Stromal cell of bone marrow (primary cell): ENCODE data around the gene ACSL5.
"Not testable (repeated sequence)": the region's sequence is repeated elsewhere in the genome, so short reads cannot be mapped to it uniquely, and the experiment has no call there.

Source experiments
- DNase-seq: peaks from one replicate; pipeline ENCODE4 v3.0.0-alpha.2; 2012; ENCODE audit warnings: low read depth

ACSL5 gene

DNA sequence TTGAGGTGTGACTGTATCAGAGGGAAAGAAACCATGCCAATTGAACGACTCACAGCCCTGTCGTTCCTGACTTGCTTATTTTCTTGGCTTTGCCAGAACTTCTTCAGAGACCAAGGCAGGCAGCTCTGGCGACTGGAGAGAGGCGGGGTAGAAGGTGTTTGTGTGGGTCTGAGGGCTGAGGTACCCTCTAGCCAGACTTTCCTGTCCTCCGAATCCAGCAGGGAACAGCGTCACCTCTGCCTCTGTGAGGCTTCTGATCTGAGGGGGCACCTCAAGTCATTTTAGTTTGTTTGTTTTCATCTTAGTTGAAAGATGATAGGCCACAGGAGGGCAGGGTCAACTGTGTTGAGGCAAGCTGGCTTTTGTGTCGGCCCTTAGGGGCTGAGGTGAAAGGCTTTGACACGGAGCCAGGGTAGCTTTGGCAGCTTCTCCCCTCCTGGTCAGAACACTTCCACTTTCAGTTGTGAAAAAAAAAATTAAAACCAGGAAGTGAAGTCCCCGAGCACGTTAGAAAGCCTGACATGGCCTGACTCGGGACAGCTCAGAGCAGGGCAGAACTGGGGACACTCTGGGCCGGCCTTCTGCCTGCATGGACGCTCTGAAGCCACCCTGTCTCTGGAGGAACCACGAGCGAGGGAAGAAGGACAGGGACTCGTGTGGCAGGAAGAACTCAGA lies 1.9 kb downstream of the ACSL5 start:
- DNase-seq, result no peak

DNA sequence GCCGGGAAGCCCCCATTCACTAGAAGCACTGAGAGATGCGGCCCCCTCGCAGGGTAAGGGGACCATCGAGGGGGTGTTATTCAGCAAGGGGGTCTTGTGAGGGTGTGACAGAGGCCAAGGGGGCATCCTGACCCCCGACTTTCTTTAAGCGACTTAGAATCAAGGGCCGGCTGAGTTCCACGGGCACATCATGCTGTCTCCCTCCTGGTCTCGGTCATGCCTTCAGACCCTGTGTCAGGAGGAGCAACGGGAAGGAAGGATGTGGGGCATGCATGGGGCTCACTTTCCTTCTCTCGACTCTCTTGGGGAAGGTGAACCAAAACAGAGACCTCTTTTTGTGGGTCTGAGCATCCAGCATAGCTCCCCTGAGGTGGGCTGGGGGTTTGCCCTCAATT lies 2.5 kb downstream of the ACSL5 start:
- DNase-seq, result no peak

- not testable (repeated sequence) for DNase-seq
Observed at GRCh38 chr10:112377116-112377515, 3.2 kb downstream of the ACSL5 start.

DNA sequence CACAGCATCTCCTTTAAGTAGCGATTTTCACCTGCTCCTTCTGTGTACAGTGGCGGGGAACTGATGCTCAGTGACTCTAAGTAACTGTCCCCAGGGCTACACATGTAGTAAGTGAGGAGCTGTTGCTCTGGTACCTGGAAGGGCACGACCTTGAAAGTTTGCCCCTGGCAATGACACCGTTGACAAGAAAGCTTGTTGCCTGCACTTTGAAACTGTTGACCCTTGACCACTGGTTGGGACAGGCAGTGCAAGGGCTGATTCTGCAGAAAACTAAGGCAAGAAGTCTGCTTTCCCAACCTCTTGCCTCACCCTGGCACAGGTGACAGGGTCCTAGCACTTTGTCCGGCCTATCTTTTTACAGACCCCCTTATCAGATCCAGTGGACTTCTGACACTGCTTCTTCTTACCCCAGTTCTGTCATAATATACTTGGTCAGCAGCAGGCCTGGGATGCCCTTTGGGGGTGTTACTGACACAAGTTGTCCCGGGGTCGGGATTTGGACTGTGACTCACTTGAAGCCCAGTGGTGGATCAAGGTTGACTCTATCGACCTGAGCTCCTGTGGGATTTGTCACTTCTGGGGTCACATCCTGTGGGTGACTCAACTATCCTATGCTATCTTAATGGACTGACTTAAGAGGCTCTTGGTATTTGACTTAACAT lies 5.8 kb downstream of the ACSL5 start:
- DNase-seq, result no peak

DNA sequence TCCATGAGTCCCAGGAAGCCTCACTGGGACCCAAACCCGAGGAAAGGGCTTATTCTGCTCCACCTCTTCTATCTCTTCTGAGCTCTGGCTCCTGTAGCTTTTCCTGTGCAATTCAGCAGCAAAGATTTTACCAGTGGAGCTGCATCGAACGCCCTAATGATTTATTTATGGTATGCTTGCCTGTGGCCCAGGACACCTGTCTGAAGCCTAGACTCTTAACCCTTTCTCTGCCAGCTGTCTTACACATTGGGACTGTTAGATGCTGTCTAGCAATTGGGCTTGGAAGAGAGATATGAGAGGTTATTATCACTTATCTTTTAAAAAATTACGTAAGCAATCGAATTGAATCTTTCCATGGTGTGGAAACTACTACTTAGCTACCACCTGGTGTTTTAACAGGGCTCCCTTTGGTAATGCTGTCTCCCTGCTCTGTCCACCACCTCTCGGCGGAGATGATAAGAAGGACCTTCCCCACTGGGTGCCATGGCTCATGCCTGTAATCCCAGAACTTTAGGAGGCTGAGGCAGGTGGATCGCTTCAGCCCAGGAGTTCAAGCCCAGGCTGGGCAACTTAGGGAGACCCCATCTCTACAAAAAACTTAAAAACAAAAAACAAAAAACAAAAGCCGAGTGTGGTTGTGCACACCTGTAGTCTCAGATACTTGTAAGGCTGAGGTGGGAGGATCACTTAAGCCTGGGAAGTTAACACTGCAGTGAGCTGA lies 8.8 kb downstream of the ACSL5 start:
- no peak for DNase-seq

GRCh38 chr10:112383325-112383724 lies 9.4 kb downstream of the ACSL5 start:
- DNase-seq, result no peak

DNA sequence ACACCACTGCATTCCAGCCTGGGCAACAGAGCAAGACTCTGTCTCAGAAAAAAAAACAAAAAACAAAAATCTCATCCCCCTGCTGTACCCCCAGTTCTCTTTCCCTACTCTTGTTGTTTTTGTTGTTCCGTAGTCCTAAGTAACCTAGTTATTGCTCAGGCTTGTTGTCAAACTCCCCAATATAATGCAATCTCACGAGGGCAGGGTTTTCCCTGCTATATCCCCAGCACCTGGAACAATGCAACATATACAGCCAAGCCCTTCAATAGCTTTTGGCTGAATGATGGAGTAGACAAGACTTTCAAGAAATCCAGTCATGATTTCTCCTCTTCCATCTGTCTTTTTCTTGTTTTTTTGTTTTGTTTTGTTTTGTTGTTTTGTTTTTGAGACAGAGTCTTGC lies 10.2 kb downstream of the ACSL5 start:
- no peak for DNase-seq

GRCh38 chr10:112385201-112385600 lies 11.3 kb downstream of the ACSL5 start:
- no peak for DNase-seq

GRCh38 chr10:112388056-112388455 lies 14.1 kb downstream of the ACSL5 start:
- not testable (repeated sequence) for DNase-seq

- no peak for DNase-seq
Observed at GRCh38 chr10:112388548-112388947, 14.6 kb downstream of the ACSL5 start.

DNA sequence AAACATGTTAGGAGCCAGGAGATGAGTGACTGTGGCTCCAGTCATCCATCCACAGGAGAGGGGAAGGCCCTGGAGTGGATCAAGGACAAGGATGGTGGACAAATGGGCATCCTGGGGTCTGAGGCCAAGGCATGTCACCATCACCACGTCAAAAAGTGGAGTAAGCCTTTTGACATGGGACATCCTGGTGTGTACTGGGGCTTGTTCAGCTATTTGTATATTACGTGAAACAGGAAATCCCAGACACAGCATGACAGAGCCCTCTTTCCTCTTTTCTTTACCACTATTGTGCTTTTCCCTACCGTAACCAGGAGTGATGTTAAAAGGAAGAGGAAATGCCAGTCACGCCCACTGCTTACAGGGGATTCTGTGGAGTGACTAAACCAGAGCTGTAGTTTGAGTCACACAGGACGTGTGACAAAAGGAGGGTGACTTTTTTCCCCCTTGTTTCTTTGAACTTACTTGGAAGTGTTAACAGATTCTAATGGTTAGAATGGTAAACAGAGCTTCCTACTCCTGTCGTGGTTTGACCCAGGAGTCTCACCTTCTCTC lies 15.4 kb downstream of the ACSL5 start:
- no peak for DNase-seq

- DNase-seq, result no peak
Observed at GRCh38 chr10:112390125-112390703, 16.3 kb downstream of the ACSL5 start.

DNA sequence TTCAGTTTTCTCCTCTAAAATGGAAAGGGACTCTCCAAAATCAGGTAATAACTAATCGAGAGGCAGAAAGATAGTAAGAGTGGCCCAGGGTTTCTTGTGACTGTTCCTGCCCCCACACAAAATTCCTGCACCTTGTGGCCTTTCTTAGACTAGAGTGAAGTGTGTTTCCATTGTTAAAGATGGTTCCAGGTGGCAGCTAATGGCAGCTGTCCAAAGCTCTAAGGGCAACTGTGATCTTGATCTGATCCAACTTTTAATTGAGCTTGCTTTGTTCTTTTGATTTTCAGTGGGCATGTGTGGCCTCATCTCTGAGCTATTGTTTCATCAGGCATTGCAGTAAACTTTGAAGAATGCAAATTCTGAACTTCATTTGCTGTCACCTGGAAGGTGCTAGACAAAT lies 19.4 kb downstream of the ACSL5 start:
- DNase-seq, result no peak

- no peak for DNase-seq
Observed at GRCh38 chr10:112393827-112394226, 19.9 kb downstream of the ACSL5 start.

DNA sequence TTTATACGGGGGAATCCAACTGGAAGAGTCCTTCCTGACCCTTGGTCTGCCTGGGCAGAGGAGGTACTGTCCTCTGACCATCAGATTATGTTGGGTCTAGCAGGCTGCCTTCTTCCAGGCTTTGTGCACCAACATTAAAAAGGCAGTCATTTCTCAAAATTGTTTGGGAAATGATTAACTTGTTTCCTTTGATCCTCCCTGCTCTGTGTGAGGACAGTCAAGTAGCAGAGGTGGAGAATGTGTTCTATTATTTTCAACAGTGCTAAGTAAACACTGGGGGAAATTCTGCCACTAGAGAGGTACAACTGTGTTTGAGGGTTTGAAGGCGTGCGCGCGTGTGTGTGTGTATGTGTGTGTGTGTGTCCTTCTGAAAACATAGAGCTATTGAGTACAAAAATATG lies 20.6 kb downstream of the ACSL5 start:
- no peak for DNase-seq

DNA sequence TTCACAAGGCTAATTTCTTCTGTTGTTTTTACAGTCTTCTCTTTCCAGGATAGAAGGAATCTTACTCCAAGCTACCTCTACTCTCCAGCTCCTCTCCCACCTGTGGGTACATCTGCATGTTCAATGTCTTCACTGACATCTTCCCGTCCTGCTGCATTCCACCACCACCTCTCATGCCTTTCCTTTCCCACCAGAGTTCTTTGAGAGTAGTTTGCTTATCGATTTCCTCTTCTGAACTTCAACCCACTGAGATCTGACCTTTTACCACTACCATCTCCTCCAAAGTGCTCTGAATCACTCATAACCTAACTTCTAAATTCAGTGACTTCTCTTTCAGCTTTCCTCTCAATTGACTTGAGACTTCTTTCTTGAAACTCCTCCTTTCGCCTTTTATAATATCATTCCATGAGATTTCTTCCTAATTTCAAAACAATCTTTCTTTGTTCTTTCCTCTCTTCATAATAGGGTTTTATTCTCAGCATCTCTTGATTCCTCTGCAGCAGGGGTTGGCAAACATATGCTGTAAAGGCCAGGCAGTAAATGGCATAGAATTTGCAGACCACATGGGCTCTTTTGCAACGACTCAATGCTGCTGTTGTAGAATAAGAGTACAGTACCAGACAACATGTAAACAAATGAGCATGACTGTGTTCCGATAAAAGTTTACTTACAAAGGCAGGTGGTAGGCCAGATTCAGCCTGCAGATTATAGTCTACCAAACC lies 22.1 kb downstream of the ACSL5 start:
- no peak for DNase-seq

DNA sequence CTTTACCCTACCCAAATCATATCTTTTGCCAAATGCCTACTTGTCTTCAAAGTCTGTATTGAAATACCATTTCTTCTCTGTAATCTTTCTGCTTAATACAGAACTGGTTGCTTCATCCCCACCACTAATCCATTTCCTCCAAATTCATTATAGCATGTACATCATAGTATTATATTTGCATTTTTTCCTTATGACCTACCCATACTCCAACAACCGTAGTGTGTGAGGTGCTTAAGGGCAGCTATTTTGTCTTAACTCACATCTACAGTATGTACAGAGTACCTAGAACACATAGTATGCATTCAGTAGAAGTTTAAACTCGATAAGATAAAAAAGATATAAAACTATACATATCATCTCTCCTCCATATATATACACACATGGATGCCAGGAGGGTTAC lies 23.7 kb downstream of the ACSL5 start:
- DNase-seq, result no peak

DNA sequence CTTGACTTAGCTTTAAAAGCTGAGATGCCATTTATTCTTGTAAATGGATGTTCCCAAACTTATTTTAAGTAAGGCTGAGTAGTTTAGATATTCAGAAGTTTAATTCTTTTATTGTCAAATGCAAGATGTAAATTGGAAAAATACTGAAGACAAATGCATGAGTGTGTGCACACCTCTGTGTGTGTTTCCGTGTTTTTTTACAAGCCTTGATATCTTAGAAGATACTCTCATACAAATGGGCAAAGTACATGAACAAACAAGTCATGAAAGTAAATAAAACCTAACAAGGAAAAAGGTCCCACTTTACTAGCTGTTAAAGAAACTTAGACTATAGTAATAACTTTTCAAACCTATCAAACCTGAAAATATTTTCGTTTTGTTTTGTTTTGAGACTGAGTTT lies 29.0 kb downstream of the ACSL5 start:
- DNase-seq, result no peak

DNA sequence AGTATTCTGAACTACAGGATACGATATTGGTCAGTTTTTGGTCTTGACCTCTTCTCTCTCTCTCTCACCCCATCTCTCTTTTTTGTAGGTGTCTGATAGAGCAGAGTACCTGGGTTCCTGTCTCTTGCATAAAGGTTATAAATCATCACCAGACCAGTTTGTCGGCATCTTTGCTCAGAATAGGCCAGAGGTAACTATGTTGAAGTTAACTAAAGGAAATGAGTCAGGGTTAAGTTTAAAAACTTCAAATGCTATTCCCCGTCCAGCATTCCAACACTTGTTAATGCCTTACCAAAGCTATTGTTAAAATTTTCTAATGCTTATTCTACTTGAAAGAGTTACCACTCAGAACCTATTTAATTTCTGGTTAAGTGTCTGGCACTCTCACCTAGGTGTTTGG lies 30.7 kb downstream of the ACSL5 start:
- DNase-seq, result no peak

DNA sequence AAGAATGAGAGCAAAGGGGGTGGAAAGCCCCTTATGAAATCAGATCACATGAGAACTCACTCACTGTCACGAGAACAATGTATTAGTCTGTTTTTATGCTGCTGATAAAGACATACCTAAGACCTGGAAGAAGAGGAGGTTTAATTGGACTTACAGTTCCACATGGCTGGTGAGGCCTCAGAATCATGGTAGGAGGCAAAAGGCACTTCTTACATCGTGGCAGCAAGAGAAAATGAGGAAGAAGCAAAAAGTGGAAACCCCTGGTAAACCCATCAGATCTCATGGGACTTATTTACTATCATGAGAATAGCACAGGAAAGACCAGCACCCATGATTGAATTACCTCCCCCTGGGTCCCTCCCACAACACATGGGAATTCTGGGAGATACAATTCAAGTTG lies 32.9 kb downstream of the ACSL5 start:
- not testable (repeated sequence) for DNase-seq

- DNase-seq, result no peak
Observed at GRCh38 chr10:112407696-112408095, 33.8 kb downstream of the ACSL5 start.

DNA sequence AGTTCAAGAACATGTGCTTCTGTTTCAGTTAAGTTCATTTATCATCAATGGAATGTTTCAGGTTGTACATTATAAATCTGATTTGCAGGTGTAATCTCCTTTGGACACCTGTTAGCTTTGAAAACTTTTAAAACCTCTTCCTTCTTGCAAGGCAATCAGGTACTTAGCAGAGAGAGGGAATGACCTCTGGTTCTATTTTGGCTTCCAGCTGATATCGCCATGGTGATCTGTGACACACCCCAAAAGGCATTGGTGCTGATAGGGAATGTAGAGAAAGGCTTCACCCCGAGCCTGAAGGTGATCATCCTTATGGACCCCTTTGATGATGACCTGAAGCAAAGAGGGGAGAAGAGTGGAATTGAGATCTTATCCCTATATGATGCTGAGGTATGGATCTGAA lies 35.4 kb downstream of the ACSL5 start:
- no peak for DNase-seq
